ENCODE measurements around the gene CPTP. TPM values are rescaled to one million over a fixed set of nuclear protein-coding genes. Genes with fewer than 3 reads are reported as not detected.

The CPTP gene
- total and polyA plus RNA-seq, 2 of the 13 experiments (the other 11 are each of a cell fraction or from before 2014, with no cell fraction given) = 5.5 to 9.3 TPM

- TF ChIP-seq, protein P1, sequence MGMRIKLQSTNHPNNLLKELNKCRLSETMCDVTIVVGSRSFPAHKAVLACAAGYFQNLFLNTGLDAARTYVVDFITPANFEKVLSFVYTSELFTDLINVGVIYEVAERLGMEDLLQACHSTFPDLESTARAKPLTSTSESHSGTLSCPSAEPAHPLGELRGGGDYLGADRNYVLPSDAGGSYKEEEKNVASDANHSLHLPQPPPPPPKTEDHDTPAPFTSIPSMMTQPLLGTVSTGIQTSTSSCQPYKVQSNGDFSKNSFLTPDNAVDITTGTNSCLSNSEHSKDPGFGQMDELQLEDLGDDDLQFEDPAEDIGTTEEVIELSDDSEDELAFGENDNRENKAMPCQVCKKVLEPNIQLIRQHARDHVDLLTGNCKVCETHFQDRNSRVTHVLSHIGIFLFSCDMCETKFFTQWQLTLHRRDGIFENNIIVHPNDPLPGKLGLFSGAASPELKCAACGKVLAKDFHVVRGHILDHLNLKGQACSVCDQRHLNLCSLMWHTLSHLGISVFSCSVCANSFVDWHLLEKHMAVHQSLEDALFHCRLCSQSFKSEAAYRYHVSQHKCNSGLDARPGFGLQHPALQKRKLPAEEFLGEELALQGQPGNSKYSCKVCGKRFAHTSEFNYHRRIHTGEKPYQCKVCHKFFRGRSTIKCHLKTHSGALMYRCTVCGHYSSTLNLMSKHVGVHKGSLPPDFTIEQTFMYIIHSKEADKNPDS (CRISPR knock-in tag; IDR thresholded peaks at IDR 0.05) = no peak
- peak; percentile 62 for TF ChIP-seq UBTF (CRISPR knock-in tag; IDR thresholded peaks at IDR 0.05)
- TF ChIP-seq ZNF296 (CRISPR knock-in tag; conservative IDR thresholded peaks at IDR 0.05) = 0 out of 2 replicates have a peak, but pooled peaks have one; percentile 30
- peak; percentile 95 for TF ChIP-seq HNF4A (CRISPR knock-in tag; IDR thresholded peaks at IDR 0.05)
- TF ChIP-seq LCORL (IDR thresholded peaks at IDR 0.05) = no peak
- TF ChIP-seq LCORL (CRISPR knock-in tag; IDR thresholded peaks at IDR 0.05) = peak; percentile 72
- TF ChIP-seq ZNF704 (CRISPR knock-in tag; IDR thresholded peaks at IDR 0.05; ENCODE audit: borderline replicate concordance) = 0 out of 2 replicates have a peak, but pooled peaks have one; percentile 54
- TF ChIP-seq FOXJ3 (CRISPR knock-in tag; IDR thresholded peaks at IDR 0.05; ENCODE audit: borderline replicate concordance) = no peak
- TF ChIP-seq, protein P2, sequence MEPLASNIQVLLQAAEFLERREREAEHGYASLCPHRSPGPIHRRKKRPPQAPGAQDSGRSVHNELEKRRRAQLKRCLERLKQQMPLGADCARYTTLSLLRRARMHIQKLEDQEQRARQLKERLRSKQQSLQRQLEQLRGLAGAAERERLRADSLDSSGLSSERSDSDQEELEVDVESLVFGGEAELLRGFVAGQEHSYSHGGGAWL (CRISPR knock-in tag; IDR thresholded peaks at IDR 0.05) = peak; percentile 44; the same call in 1 of the 2 replicates
- TF ChIP-seq MTA1 (CRISPR knock-in tag; IDR thresholded peaks at IDR 0.05; ENCODE audit: borderline replicate concordance) = peak; percentile 81; the same call in 1 of the 2 replicates
- TF ChIP-seq ZNF318 (CRISPR knock-in tag; IDR thresholded peaks at IDR 0.05) = peak; percentile 14; the same call in 1 of the 2 replicates
- peak; percentile 28; the same call in 1 of the 2 replicates for TF ChIP-seq ZMYM4 (CRISPR knock-in tag; IDR thresholded peaks at IDR 0.05)
- 0 out of 2 replicates have a peak, but pooled peaks have one; percentile 54 for TF ChIP-seq HOXD1 (CRISPR knock-in tag; IDR thresholded peaks at IDR 0.05)
- TF ChIP-seq CCDC6 (CRISPR knock-in tag; IDR thresholded peaks at IDR 0.05) = 0 out of 2 replicates have a peak, but pooled peaks have one; percentile 39
Measured at GRCh38 chr1:1306661-1307260, 17.8 kb upstream of the CPTP start (continued).
